HCT116 (cell line): Measurements from ENCODE around the gene DHRS7.

ENCODE experiments used
- CBX3 ChIP-seq: IDR thresholded peaks from 2 replicates; pipeline ENCODE4 v1.6.1; 2012; ENCODE audit warnings: low read depth
- EZH2 ChIP-seq: fragments of 200-600 bp; sonication (generic); IDR thresholded peaks from 2 replicates; pipeline ENCODE4 v1.6.1; 2017; ENCODE audit warnings: antibody characterized with exemption, mixed run types
- POLR2A ChIP-seq: IDR thresholded peaks from 2 replicates; pipeline ENCODE4 v1.7.0; 2011; ENCODE audit warnings: borderline replicate concordance; ENCODE audit not compliant: insufficient read depth, insufficient read length; ENCODE audit errors: extremely low read depth
- YY1 ChIP-seq: IDR thresholded peaks from 2 replicates; pipeline ENCODE4 v1.6.1; 2011; ENCODE audit warnings: low read length, low read depth, moderate library complexity, mild to moderate bottlenecking; ENCODE audit not compliant: insufficient replicate concordance; ENCODE audit errors: extremely low read depth
- TF ChIP-seq, protein P1 (sequence below), 3 experiments: fragments of 200-600 bp in 1 of 3; sonication (generic) in 1 of 3; IDR thresholded peaks in 2 of 3; conservative IDR thresholded peaks in 1 of 3; 2 replicates each; pipeline ENCODE4 v1.5.1; 2012 to 2017; ENCODE audit warnings: low read depth in 2 of 3, low read length in 2 of 3, antibody characterized with exemption in 1 of 3, borderline replicate concordance in 1 of 3, control low read depth in 1 of 3, mild to moderate bottlenecking in 1 of 3, mixed read lengths in 1 of 3, mixed run types in 1 of 3, moderate library complexity in 1 of 3; ENCODE audit not compliant: insufficient read depth in 1 of 3
- TF ChIP-seq, protein P2 (sequence below): IDR thresholded peaks from 2 replicates; pipeline ENCODE4 v1.6.1; 2012

DNA sequence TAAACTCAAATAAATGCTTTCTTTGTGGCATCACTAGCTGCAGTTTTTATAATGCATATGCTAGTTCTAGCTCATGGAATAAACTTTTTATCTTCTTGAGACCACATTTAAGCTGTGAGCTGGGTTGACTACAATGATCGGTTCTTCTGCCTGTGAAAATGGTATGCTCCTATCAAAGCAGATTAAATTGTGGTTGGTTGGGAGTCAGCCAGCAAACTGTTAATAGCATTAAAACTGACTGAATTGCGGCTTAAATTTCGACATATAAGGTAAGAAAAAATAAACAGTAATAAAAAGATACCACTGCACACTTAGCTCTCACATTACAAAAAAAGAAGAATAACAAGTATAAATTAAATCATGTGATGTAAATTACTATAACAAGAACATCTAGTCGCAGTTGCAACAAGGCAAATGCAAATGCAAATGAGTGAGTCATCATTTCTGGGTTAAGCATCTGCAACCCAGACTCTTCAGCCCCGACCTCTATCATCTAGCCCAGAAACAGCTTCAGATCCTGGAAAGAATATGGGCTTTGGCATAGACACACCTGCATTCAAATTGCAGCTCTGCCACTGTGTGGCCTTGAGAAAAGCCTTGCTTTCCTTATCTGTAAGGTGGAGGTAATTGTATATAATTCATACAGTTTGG, 19.8 kb upstream of the DHRS7 start:
- TF ChIP-seq, protein P1, sequence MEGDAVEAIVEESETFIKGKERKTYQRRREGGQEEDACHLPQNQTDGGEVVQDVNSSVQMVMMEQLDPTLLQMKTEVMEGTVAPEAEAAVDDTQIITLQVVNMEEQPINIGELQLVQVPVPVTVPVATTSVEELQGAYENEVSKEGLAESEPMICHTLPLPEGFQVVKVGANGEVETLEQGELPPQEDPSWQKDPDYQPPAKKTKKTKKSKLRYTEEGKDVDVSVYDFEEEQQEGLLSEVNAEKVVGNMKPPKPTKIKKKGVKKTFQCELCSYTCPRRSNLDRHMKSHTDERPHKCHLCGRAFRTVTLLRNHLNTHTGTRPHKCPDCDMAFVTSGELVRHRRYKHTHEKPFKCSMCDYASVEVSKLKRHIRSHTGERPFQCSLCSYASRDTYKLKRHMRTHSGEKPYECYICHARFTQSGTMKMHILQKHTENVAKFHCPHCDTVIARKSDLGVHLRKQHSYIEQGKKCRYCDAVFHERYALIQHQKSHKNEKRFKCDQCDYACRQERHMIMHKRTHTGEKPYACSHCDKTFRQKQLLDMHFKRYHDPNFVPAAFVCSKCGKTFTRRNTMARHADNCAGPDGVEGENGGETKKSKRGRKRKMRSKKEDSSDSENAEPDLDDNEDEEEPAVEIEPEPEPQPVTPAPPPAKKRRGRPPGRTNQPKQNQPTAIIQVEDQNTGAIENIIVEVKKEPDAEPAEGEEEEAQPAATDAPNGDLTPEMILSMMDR (IDR thresholded peaks at IDR 0.05 in 2 of 3, conservative IDR thresholded peaks at IDR 0.05 in 1 of 3; ENCODE audit: borderline replicate concordance in 1 of 3, insufficient read depth in 1 of 3, low read depth in 2 of 3, low read length in 2 of 3): no peak
- TF ChIP-seq POLR2A (no peak), CBX3 (no peak), YY1 (no peak), EZH2 (no peak)
- TF ChIP-seq, protein P2, sequence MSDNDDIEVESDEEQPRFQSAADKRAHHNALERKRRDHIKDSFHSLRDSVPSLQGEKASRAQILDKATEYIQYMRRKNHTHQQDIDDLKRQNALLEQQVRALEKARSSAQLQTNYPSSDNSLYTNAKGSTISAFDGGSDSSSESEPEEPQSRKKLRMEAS: no peak
